Right cardiac atrium (tissue), 5 donors: Measurements from ENCODE around the gene APOE. TPM values are rescaled to one million over a fixed set of nuclear protein-coding genes. Genes with fewer than 3 reads are reported as not detected.
"Not testable (repeated sequence)": the region's sequence is repeated elsewhere in the genome, so short reads cannot be mapped to it uniquely, and the experiment has no call there.

Experiments used
- ATAC-seq, 2 donors: fragments of 200-7000 bp; cut with Tn5 transposase; one replicate each; pipeline versions ENCODE4 v1.8.0 to v1.9.1; 2020; ENCODE audit warnings: moderate library complexity in 2 of 2, mild to moderate bottlenecking in 1 of 2
- DNase-seq, 3 donors: peaks; one replicate each; pipeline ENCODE4 v3.0.0-alpha.2; 2020
- H3K27ac ChIP-seq: one replicate; pipeline ENCODE4 v1.5.1; 2013; ENCODE audit warnings: mild to moderate bottlenecking, low read length, control low read depth, moderate library complexity
- H3K27me3 ChIP-seq: one replicate; pipeline ENCODE4 v1.6.1; 2013; ENCODE audit not compliant: control insufficient read depth, insufficient read depth
- H3K4me1 ChIP-seq: one replicate; pipeline ENCODE4 v1.6.1; 2013; ENCODE audit warnings: low read length; ENCODE audit not compliant: control insufficient read depth, insufficient read depth
- H3K4me3 ChIP-seq: one replicate; pipeline ENCODE4 v1.5.1; 2013; ENCODE audit warnings: low read length, control low read depth
- H3K9me3 ChIP-seq: one replicate; pipeline ENCODE4 v1.6.1; 2013; ENCODE audit warnings: low read length; ENCODE audit not compliant: control insufficient read depth
- WGBS: extraction: QIAGEN DNeasy Blood & Tissue Kit; methylation state at CpG from one replicate; pipeline ENCODE4 v1.1.7; 2013; 5-methylcytosine and 5-hydroxymethylcytosine counted together
- intact Hi-C, 4 donors: fragments of 100-400 bp; cut with DNase I; formaldehyde crosslinking; loops; one replicate each; pipeline versions ENCODE4 v1.11.0 to v1.14.0; 2022 to 2023
- long read RNA-seq, 4 donors: library from polyadenylated mRNA; unstranded; transcript quantifications; one replicate each; pipeline ENCODE4 v2.0.0, GENCODE V29; 2020 to 2021
- polyA plus RNA-seq: library from polyadenylated mRNA; stranded (reverse); fragments of 200-250 nt; gene quantifications from one replicate; pipeline ENCODE4 v1.2.3, GENCODE V29; 2013
- total RNA-seq, 4 donors: library from RNA; stranded (reverse); fragmentation: NEBNext Ultra II Directional; extraction: Animal tissue kit (Norgen Biotek cat#: 25700); gene quantifications; one replicate each; pipeline ENCODE4 v1.2.1, GENCODE V29; 2021
- donor health status: healthy with polysubstance abuse.
- donor health status: DM: no; HTN: yes; CAD: no.
- donor health status: DM: no; HTN: no; CAD: no.
- donor health status: DM: no; HTN: yes; CAD: no; lungs with severe emphysema.
- donor health status: DM: yes; HTN: yes; CAD: no.

The APOE gene
- 10 to 100 TPM; 28.6 to 86.2 (median 82.2) TPM for total RNA-seq
- polyA plus RNA-seq: 109 TPM
- long read RNA-seq, donor 1, transcript APOE-202 (3 exons, 923 nt): minor isoform, 6 of 105 reads
- long read RNA-seq, donor 1, transcript APOE-203 (4 exons, 864 nt): minor isoform, 9 of 105 reads
- long read RNA-seq, donor 1, transcript APOE-201 (4 exons, 1,208 nt): major isoform, 82 of 105 reads
- long read RNA-seq, donor 1, partial matches to known transcripts: 6 of 105 reads
- long read RNA-seq, donor 1, other reads (novel, unspliced or antisense): 0 of 105 reads
- long read RNA-seq, donor 2, transcript APOE-201 (4 exons, 1,208 nt): major isoform, 80 of 91 reads
- long read RNA-seq, donor 2, transcript APOE-203 (4 exons, 864 nt): minor isoform, 5 of 91 reads
- long read RNA-seq, donor 2, partial matches to known transcripts: 2 of 91 reads
- long read RNA-seq, donor 2, other reads (novel, unspliced or antisense): 0 of 91 reads
- long read RNA-seq, donor 3, partial matches to known transcripts: 2 of 2 reads
- long read RNA-seq, donor 3, other reads (novel, unspliced or antisense): 0 of 2 reads
- long read RNA-seq, donor 4, transcript APOE-201 (4 exons, 1,208 nt): major isoform, 73 of 85 reads
- long read RNA-seq, donor 4, partial matches to known transcripts: 6 of 85 reads
- long read RNA-seq, donor 4, other reads (novel, unspliced or antisense): 1 of 85 reads

GRCh38 chr19:44905437-44906160, at the start of gene APOE:
TSS of gene APOE (plus strand) at chr19:44905796. CDS start at chr19:44906625, 829 bp downstream.
- no peak within 1 kb of the TSS for H3K27ac ChIP-seq
- H3K27me3 ChIP-seq: no peaks in the 10 kb centered on the region
- no peaks in the 10 kb centered on the region for H3K4me1 ChIP-seq
- whole genome bisulfite sequencing: 1% methylated on average over 20 of the region's 20 CpGs
- peak within 1 kb of the TSS; percentile 12 for H3K4me3 ChIP-seq
- intact Hi-C loops: loop anchor here in 3 of 4 donors (5.0 to 10.0 kb wide), 2 partner anchors 37 to 149 kb away; partner anchors contain the start of gene APOC4 (in 1 of the 3)
- peak in 1 of 3 donors; percentile 71 for DNase-seq
- peak; percentile 9 to 19 for ATAC-seq
- no peaks in the 10 kb centered on the region for H3K9me3 ChIP-seq

- peak overlapping the region; percentile 40 for H3K27ac ChIP-seq
- ATAC-seq (peak; percentile 71 to 88), DNase-seq (peak; percentile 43 to 72 (median 70))
- no peaks in the 10 kb centered on the region for H3K9me3 ChIP-seq
- intact Hi-C loops: no loop called here
- no peaks in the 10 kb centered on the region for H3K27me3 ChIP-seq
- no peak overlapping the region for H3K4me3 ChIP-seq
- H3K4me1 ChIP-seq: peaks cover 3% of the 10 kb centered on the region
- 47% methylated on average over 10 of the region's 10 CpGs for WGBS
These were observed 49.0 kb upstream of the APOE start for GRCh38 chr19:44856421-44857083.

- no peaks in the 10 kb centered on the region for H3K9me3 ChIP-seq
- H3K4me3 ChIP-seq: no peak overlapping the region
- intact Hi-C loops: no loop called here
- ATAC-seq (no peak), DNase-seq (no peak)
- H3K27ac ChIP-seq: no peak overlapping the region
- no peaks in the 10 kb centered on the region for H3K27me3 ChIP-seq
- WGBS: 72% methylated on average over 4 of the region's 4 CpGs
- peaks cover 3% of the 10 kb centered on the region for H3K4me1 ChIP-seq
These were observed 47.8 kb upstream of the APOE start for GRCh38 chr19:44857837-44858236.

- intact Hi-C loops, H3K4me3 ChIP-seq, H3K9me3 ChIP-seq, H3K4me1 ChIP-seq, H3K27me3 ChIP-seq, H3K27ac ChIP-seq, DNase-seq, ATAC-seq: not testable (repeated sequence)
- 81% methylated on average over 3 of the region's 3 CpGs for whole genome bisulfite sequencing
These were observed 44.0 kb upstream of the APOE start for GRCh38 chr19:44861576-44861975.

- Histone ChIP-seq H3K4me1 (peaks cover 3% of the 10 kb centered on the region), H3K27ac (no peak overlapping the region), H3K4me3 (no peak overlapping the region), H3K27me3 (no peaks in the 10 kb centered on the region), H3K9me3 (no peaks in the 10 kb centered on the region)
- intact Hi-C loops: no loop called here
- WGBS: 99% methylated on average over 2 of the region's 2 CpGs
- peak in 1 of 3 donors; percentile 5 for DNase-seq
- ATAC-seq: no peak
These were observed 41.6 kb upstream of the APOE start for GRCh38 chr19:44863990-44864389.

GRCh38 chr19:44865196-44865767, 40.3 kb upstream of the APOE start:
- 90% methylated on average over 27 of the region's 27 CpGs for WGBS
- DNase-seq (no peak), ATAC-seq (no peak)
- Histone ChIP-seq H3K9me3 (no peaks in the 10 kb centered on the region), H3K27me3 (no peaks in the 10 kb centered on the region), H3K4me3 (no peak overlapping the region), H3K27ac (no peak overlapping the region), H3K4me1 (no peaks in the 10 kb centered on the region)
- intact Hi-C loops: no loop called here

- Histone ChIP-seq H3K4me1 (no peaks in the 10 kb centered on the region), H3K9me3 (no peaks in the 10 kb centered on the region), H3K27ac (peak overlapping the region; percentile 42), H3K27me3 (no peaks in the 10 kb centered on the region), H3K4me3 (no peak overlapping the region)
- ATAC-seq (no peak), DNase-seq (peak in 1 of 3 donors; percentile 16)
- intact Hi-C loops: no loop called here
- WGBS: 89% methylated on average over 4 of the region's 4 CpGs
These were observed 38.9 kb upstream of the APOE start for GRCh38 chr19:44866664-44867063.

- no peak for ATAC-seq
- intact Hi-C loops: no loop called here
- H3K9me3 ChIP-seq: no peaks in the 10 kb centered on the region
- H3K27me3 ChIP-seq: no peaks in the 10 kb centered on the region
- H3K27ac ChIP-seq: no peak overlapping the region
- no peak overlapping the region for H3K4me3 ChIP-seq
- 86% methylated on average over 12 of the region's 12 CpGs for WGBS
- H3K4me1 ChIP-seq: no peaks in the 10 kb centered on the region
- no peak for DNase-seq
These were observed 38.0 kb upstream of the APOE start for GRCh38 chr19:44867578-44867977.

- no peak overlapping the region for H3K4me3 ChIP-seq
- no peaks in the 10 kb centered on the region for H3K9me3 ChIP-seq
- 51% methylated on average over 13 of the region's 13 CpGs for WGBS
- H3K27me3 ChIP-seq: no peaks in the 10 kb centered on the region
- H3K27ac ChIP-seq: peak overlapping the region; percentile 77
- intact Hi-C loops: no loop called here
- peak; percentile 24 to 49 for ATAC-seq
- DNase-seq: peak; percentile 72 to 80 (median 80)
- no peaks in the 10 kb centered on the region for H3K4me1 ChIP-seq
These were observed 35.7 kb upstream of the APOE start for GRCh38 chr19:44869733-44870470.

GRCh38 chr19:44871809-44872208, 33.8 kb upstream of the APOE start:
- Histone ChIP-seq H3K4me3 (no peak overlapping the region), H3K27me3 (no peaks in the 10 kb centered on the region), H3K4me1 (no peaks in the 10 kb centered on the region), H3K9me3 (no peaks in the 10 kb centered on the region), H3K27ac (no peak overlapping the region)
- DNase-seq: peak in 1 of 3 donors; percentile 25
- intact Hi-C loops: no loop called here
- ATAC-seq: no peak
- 83% methylated on average over 14 of the region's 14 CpGs for WGBS
